Gastrocnemius medialis (tissue), 4 donors: ENCODE results near the gene AIFM3.

ENCODE experiments used
- CTCF ChIP-seq, 5 experiments: fragments of 450-650 bp in 3 of 5; fragments of 200-600 bp in 2 of 5; sonication (generic) in 2 of 5; IDR thresholded peaks in 4 of 5; conservative IDR thresholded peaks in 1 of 5; 1 replicate in 4 of 5; 2 replicates in 1 of 5; pipeline ENCODE4 v1.5.1; 2016 to 2019; ENCODE audit warnings: antibody characterized with exemption in 5 of 5, mild to moderate bottlenecking in 3 of 5, moderate library complexity in 3 of 5
- POLR2A ChIP-seq, 2 donors: fragments of 450-650 bp; IDR thresholded peaks; one replicate each; pipeline ENCODE4 v1.6.1; 2017; ENCODE audit warnings: antibody characterized with exemption in 2 of 2, mild to moderate bottlenecking in 2 of 2, moderate library complexity in 2 of 2

- TF ChIP-seq POLR2A (IDR thresholded peaks at IDR 0.05) (no peak), CTCF (IDR thresholded peaks at IDR 0.05 in 4 of 5, conservative IDR thresholded peaks at IDR 0.05 in 1 of 5) (no peak)
Measured at GRCh38 chr22:20976291-20976877, 9.3 kb downstream of the AIFM3 start.
